SU-DHL-6 (cell line): ENCODE data around the gene GIT2.

ENCODE experiments used
- H2AFZ ChIP-seq: fragments of 200-600 bp; sonication (generic); 2 replicates; pipeline ENCODE4 v1.6.1; 2014; ENCODE audit warnings: low read depth, mild to moderate bottlenecking, moderate library complexity, mixed read lengths, antibody characterized with exemption, low read length; ENCODE audit not compliant: severe bottlenecking
- H3F3A ChIP-seq: fragments of 200-600 bp; shearing (Covaris generic); 2 replicates; pipeline ENCODE4 v1.6.0; 2016; ENCODE audit warnings: antibody characterized with exemption, mild to moderate bottlenecking; ENCODE audit not compliant: insufficient read depth
- H3K27ac ChIP-seq: fragments of 200-600 bp; sonication (generic); 2 replicates; pipeline ENCODE4 v1.5.1; 2016; ENCODE audit warnings: low read depth, mild to moderate bottlenecking, low read length, moderate library complexity, mixed read lengths
- H3K27me3 ChIP-seq: fragments of 200-600 bp; sonication (generic), shearing (Covaris generic); 2 replicates; pipeline ENCODE4 v1.6.0; 2014; ENCODE audit warnings: mild to moderate bottlenecking, low read length
- H3K36me3 ChIP-seq: fragments of 200-600 bp; sonication (generic); 2 replicates; pipeline ENCODE4 v1.6.1; 2014; ENCODE audit warnings: mild to moderate bottlenecking, low read length, mixed read lengths
- H3K4me2 ChIP-seq: fragments of 300-600, 200-600 bp; shearing (Covaris generic), sonication (generic); 2 replicates; pipeline ENCODE4 v1.6.0; 2014; ENCODE audit warnings: low read length, low read depth, mild to moderate bottlenecking; ENCODE audit not compliant: poor library complexity, severe bottlenecking
- H3K4me3 ChIP-seq: fragments of 200-600 bp; sonication (generic); 2 replicates; pipeline ENCODE4 v1.5.1; 2014; ENCODE audit warnings: antibody characterized with exemption, low read length, mild to moderate bottlenecking, mixed read lengths; ENCODE audit not compliant: insufficient read depth, poor library complexity, severe bottlenecking
- H3K79me2 ChIP-seq: fragments of 200-600 bp; sonication (generic); 2 replicates; pipeline ENCODE4 v1.6.1; 2014; ENCODE audit warnings: mild to moderate bottlenecking, low read length, moderate library complexity; ENCODE audit not compliant: insufficient read depth
- H3K9ac ChIP-seq: fragments of 200-600 bp; sonication (generic); 2 replicates; pipeline ENCODE4 v1.7.0; 2014; ENCODE audit warnings: mild to moderate bottlenecking, low read length
- H3K9me2 ChIP-seq: fragments of 200-600 bp; sonication (generic); replicated peaks from 2 replicates; pipeline ENCODE4 v1.6.1; 2014; ENCODE audit warnings: low read length; ENCODE audit not compliant: insufficient read depth
- H3K9me3 ChIP-seq: fragments of 200-600 bp; sonication (generic); 2 replicates; pipeline ENCODE4 v1.6.1; 2014; ENCODE audit warnings: low read length, mixed read lengths; ENCODE audit not compliant: insufficient read depth
- H4K20me1 ChIP-seq: fragments of 200-600 bp; sonication (generic); 2 replicates; pipeline ENCODE4 v1.6.1; 2014; ENCODE audit warnings: low read depth, mild to moderate bottlenecking, antibody characterized with exemption, low read length, moderate library complexity, mixed read lengths
- EZH2phosphoT487 ChIP-seq: fragments of 200-600 bp; sonication (generic), shearing (Covaris generic); conservative IDR thresholded peaks from 2 replicates; pipeline ENCODE4 v1.6.1; 2018; ENCODE audit warnings: mild to moderate bottlenecking, antibody characterized with exemption, low read length, moderate library complexity, mixed read lengths
- TF ChIP-seq, protein P1 (sequence below): fragments of 200-600 bp; sonication (generic); IDR thresholded peaks from one replicate; pipeline ENCODE4 v1.5.1; 2017; ENCODE audit warnings: antibody characterized with exemption, mild to moderate bottlenecking, low read length, moderate library complexity; ENCODE audit not compliant: insufficient read depth, poor library complexity, severe bottlenecking

GIT2 gene

DNA sequence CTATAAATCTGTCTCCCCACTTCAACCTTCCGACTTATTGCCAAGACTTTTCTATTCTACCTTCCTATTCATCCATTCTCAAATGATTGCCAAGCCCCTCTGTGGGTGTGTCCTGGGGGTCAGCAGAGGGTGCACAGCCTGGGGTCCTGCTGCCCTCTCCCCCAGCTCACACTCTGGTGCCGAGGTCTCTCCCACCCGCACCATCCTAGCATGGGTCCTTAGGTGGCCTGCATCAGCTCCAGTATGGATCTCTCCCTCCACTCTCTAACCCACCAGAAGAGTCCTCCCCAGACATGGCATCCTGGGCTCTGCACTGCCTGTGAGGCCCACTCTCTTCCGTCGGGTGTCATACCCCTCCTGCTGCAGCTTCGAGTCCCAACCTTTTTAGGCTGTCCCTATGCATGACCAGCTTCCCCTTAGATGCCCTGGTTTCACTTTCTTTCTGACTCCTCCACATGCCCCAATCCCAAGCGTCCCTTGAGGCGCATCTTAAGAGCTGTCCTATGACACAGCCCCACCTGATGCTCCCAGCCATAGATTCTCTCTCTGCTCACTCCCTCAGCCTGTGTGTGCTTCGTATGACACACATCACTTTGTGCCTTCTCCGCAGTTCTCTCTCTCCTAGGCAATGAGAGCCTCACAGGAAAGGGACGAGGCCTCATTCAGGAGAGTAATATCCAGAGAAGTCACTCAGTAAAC lies 43.9 kb downstream of the GIT2 start:
- no peak overlapping the region for H3K4me2 ChIP-seq
- H4K20me1 ChIP-seq, result no peaks in the 10 kb centered on the region
- H3K27ac ChIP-seq, result no peak overlapping the region
- no peaks in the 10 kb centered on the region for H3K27me3 ChIP-seq
- H2AFZ ChIP-seq, result no peak overlapping the region
- no peaks in the 10 kb centered on the region for H3K9me2 ChIP-seq
- H3K9ac ChIP-seq, result no peak overlapping the region
- H3F3A ChIP-seq, result no peaks in the 10 kb centered on the region; the same call in 1 of the 2 replicates
- H3K4me3 ChIP-seq, result no peak overlapping the region
- peaks cover 37% of the 10 kb centered on the region for H3K36me3 ChIP-seq
- H3K9me3 ChIP-seq, result no peaks in the 10 kb centered on the region
- H3K79me2 ChIP-seq, result no peaks in the 10 kb centered on the region
- TF ChIP-seq, protein P1, sequence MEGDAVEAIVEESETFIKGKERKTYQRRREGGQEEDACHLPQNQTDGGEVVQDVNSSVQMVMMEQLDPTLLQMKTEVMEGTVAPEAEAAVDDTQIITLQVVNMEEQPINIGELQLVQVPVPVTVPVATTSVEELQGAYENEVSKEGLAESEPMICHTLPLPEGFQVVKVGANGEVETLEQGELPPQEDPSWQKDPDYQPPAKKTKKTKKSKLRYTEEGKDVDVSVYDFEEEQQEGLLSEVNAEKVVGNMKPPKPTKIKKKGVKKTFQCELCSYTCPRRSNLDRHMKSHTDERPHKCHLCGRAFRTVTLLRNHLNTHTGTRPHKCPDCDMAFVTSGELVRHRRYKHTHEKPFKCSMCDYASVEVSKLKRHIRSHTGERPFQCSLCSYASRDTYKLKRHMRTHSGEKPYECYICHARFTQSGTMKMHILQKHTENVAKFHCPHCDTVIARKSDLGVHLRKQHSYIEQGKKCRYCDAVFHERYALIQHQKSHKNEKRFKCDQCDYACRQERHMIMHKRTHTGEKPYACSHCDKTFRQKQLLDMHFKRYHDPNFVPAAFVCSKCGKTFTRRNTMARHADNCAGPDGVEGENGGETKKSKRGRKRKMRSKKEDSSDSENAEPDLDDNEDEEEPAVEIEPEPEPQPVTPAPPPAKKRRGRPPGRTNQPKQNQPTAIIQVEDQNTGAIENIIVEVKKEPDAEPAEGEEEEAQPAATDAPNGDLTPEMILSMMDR, result no peak
- TF ChIP-seq EZH2phosphoT487, result no peak

DNA sequence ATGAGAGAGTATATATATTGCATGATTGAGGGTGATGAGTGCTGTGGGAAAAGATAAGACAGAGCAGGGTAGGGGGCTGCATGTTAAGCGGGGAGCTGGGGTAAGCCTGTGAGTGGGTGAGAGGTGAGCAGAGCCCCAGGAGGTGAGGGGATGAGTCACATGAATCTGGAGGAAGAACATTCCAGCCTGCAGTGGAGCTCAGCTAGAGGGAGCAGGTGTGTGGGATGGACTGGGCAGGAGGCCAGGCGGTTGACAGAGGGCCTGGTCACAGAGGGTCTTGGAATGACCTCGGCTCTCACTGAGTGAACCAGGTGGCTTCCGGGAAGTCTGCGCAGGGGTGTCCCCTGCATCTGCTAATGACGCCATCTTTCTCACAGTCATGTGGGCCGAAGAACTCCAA lies 44.4 kb downstream of the GIT2 start:
- Histone ChIP-seq H2AFZ (no peak overlapping the region), H3K36me3 (peaks cover 39% of the 10 kb centered on the region), H3K27ac (no peak overlapping the region), H3K27me3 (no peaks in the 10 kb centered on the region), H4K20me1 (no peaks in the 10 kb centered on the region), H3K79me2 (no peaks in the 10 kb centered on the region), H3K9me3 (no peaks in the 10 kb centered on the region), H3K4me3 (no peak overlapping the region), H3F3A (no peaks in the 10 kb centered on the region; the same call in 1 of the 2 replicates), H3K9me2 (no peaks in the 10 kb centered on the region), H3K9ac (no peak overlapping the region), H3K4me2 (no peak overlapping the region)
- TF ChIP-seq, protein P1, result no peak
- no peak for TF ChIP-seq EZH2phosphoT487

DNA sequence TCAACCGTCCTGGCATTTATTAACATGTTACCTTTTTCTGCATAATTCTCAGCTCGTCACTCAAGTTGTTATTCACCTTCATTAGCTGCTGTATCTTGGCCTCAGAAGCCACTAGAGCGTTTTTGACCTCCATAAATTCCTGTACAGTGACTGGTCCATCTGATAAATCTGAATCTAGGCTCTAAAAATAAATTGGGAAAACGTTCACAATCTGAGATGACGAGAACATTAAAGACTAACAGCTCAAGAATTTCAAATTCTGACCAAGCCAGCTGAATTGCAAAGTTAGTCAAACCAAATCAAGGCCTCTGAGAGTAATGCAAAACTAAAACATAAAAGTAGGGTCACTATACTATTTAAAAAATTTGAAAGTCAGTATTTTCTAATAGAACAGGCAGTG lies 45.0 kb downstream of the GIT2 start:
- no peak for TF ChIP-seq EZH2phosphoT487
- TF ChIP-seq, protein P1, result no peak
- no peak overlapping the region for H3K4me2 ChIP-seq

More for the DNA sequence above, 45.0 kb downstream of the GIT2 start:
- H3K27me3 ChIP-seq, result no peaks in the 10 kb centered on the region
- H3K9me2 ChIP-seq, result no peaks in the 10 kb centered on the region
- no peaks in the 10 kb centered on the region for H3K79me2 ChIP-seq
- H2AFZ ChIP-seq, result no peak overlapping the region
- no peaks in the 10 kb centered on the region; the same call in 1 of the 2 replicates for H3F3A ChIP-seq
- H3K9me3 ChIP-seq, result no peaks in the 10 kb centered on the region
- peaks cover 42% of the 10 kb centered on the region for H3K36me3 ChIP-seq
- H4K20me1 ChIP-seq, result no peaks in the 10 kb centered on the region
- H3K9ac ChIP-seq, result no peak overlapping the region
- no peak overlapping the region for H3K27ac ChIP-seq
- H3K4me3 ChIP-seq, result no peak overlapping the region
